ENCODE data around the gene TNN.

The TNN gene

GRCh38 chr1:175150596-175151319 is 83.1 kb downstream of the TNN start:
- DNase-seq: no peak

DNA sequence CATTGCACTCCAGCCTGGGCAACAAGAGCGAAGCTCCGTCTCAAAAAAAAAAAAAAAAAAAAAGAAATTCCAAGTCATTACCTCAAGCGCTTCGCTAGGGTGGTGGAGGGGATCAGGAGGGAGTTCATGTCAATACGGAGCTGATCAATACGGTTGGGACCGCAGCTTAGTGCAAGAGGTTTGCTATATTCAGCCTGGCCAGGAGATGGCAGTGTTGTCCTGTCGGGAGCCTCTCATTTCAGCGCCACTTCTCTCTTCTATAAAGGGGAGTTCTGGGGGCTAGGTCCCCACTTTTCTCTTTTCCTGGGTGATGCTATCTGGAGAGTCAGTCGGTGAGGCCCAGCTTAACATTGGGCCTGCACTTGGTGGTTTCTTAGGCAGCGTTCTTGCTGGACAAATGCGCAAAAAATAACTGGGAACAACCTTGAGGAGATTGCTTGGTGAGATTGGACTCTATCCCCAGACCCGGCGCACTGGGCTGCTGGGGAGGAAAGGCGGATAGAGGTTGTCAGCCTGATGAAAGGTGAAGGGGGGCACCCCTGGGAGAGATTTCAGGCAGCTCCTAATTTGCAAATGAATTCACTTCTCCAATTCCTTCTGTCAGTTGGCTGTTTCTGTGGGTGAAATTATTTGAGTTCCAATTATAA is 84.5 kb downstream of the TNN start:
- DNase-seq: peak; percentile 55 to 71

GRCh38 chr1:175154629-175155472 is 87.2 kb downstream of the TNN start:
- peak; percentile 67 to 71 for DNase-seq

DNA sequence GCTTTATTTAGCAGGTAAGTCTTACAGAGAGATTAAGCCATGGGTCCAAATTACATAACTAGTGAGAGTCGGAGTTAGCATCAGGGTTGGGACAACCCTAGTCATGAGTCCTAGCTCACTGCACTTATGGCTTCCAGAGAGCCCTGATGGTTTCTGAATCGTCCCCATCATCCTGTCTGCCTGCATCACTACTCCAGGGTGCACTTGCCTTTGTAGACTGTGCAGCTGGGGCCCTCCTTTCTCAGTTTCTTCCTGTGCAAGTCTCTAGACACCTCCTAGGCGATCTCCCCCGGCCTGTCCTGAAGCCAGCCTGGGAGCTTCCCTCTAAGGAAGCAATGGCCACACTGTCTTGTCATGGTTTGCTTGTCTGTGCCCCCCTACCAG is 87.8 kb downstream of the TNN start:
- no peak for DNase-seq

DNA sequence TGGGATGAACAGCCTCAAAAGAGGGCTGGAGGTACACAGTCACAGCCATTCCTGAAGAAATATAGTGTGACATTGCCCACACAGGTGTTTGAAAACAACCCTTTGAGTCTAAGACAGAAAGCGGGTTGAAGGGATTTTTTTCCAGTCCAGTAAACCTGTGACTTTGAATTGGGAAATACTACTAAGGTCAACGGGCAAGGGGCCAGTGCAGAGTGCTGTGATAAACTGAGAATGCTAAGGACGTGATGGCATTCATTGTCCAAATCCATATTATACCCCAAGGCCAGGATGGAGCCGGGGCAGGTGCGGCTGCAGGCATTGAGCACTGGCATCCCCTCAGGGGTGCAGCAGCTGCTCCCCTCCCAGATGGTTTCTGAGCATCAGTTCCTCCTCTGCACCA is 88.3 kb downstream of the TNN start:
- DNase-seq: no peak

GRCh38 chr1:175157200-175157599 is 89.6 kb downstream of the TNN start:
- DNase-seq: no peak

GRCh38 chr1:175158170-175158591 is 90.5 kb downstream of the TNN start:
- DNase-seq: no peak

DNA sequence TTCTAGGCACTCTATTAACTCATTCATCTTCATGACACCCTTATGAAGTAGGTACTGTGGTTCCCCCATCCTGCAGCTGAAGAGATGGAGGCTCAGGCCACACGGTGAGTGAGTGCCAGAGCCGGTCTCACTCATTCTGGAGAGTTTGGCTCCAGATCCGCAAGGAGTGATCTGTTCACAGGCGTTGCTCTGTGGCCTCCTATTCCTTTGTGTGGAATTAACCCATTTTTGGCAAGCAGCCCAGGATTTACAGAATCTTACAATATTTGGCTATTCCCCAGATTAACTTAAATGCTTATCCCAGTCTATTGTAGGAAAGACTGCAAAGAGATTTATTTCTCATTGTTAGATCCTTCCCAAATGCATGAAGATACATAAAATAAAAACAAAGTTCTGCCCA is 95.3 kb downstream of the TNN start:
- no peak for DNase-seq

DNA sequence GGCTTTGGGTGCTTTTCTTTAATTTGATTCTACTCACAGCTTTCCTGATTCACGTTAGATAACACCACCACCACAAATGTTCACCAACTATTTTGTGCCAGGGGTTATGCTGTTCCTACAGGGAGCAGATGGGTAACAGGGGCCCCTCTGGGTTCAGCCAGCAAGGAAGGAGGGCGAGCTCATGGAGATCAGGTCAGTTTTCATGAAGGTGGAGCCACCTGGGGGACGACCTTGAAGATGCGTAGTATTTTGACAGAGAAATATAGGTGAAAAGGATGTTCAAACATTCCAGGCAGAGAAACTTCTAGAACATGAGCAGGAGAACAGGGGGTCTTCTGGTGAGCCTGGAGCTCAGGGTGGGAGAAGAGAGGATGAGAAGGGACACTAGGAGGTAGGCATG is 96.1 kb downstream of the TNN start:
- DNase-seq: no peak

GRCh38 chr1:175164751-175165150 is 97.1 kb downstream of the TNN start:
- DNase-seq: no peak

GRCh38 chr1:175166746-175167145 is 99.1 kb downstream of the TNN start:
- DNase-seq: no peak

GRCh38 chr1:175167861-175168260 is 100.2 kb downstream of the TNN start:
- DNase-seq: no peak

DNA sequence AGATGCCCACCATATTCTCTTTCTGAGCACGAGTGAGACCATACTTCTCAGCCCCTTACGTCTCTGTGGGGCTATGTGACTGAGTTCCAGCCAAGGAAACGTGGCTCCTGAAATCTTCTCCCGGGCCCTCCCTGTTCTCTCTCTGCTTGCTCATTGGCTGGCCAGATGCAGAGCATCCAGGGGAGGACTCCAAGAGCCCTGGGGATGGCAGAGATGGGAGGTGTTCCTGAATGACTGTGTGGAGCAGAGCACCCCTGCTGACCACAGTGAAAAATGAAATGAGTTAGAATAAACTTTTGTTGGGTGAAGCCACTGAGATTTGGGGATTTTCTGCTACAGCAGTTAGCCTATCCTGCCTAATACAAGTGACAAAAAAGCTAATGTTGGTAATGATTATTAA is 101.1 kb downstream of the TNN start:
- DNase-seq: no peak

- no peak for DNase-seq
Observed at GRCh38 chr1:175169286-175170018, 101.8 kb downstream of the TNN start.

GRCh38 chr1:175171036-175171913 is 103.6 kb downstream of the TNN start:
- DNase-seq: no peak

DNA sequence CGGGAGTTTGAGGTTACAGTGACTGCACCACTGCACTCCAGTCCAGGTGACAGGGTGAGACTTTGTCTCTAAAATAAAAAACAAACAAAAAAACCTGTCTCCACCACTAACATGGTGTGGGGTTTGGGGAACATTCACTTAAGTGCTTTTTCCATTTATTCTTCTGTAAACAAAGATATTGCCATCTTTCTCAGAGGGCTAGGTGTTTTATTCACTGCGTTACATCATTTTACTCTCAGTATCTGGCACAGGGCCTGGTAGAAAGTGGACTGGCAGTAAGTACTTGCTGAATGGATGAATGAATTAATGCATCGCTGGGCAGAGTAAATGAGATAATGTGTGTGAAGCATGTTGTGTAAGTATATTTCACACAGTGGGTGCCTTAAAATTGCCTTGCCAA is 104.9 kb downstream of the TNN start:
- no peak for DNase-seq

GRCh38 chr1:175173531-175173930 is 105.9 kb downstream of the TNN start:
- no peak for DNase-seq

DNA sequence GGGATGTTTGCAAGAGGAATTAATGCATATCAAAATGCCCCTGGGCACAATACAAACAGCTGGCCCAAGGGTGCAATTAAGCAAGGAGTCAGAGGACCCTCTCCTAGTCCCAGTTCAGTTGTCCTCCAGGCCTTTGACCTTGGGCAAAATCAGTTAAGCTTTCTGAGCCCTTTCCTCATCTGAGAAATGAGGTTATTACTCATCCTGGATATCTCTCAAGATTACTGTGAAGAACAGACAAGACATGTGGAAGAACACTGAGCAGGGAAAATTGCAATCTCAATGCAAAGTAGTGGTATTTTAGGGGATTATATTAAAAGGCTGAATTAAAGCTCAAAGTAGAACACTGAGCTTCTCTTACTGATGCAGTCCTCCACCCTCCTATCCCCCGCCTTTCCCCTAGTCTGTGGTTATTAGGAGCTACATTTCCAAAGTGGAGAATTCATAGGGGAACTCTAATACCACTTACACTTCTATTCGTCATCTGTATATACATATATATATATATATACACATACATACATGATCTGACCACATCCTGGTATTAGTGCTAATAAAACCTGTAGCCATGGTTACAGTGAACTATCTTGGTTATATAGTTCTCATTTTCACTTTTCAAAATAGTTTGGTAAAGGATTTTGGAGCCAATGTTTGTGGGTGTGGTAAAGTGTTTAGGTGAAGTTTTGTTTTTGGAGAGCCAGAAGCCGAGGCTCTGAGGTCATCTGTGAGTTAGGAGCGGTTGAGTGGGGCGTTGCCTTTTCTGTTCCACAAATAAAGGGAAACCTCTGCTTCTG is 106.9 kb downstream of the TNN start:
- DNase-seq: no peak

DNA sequence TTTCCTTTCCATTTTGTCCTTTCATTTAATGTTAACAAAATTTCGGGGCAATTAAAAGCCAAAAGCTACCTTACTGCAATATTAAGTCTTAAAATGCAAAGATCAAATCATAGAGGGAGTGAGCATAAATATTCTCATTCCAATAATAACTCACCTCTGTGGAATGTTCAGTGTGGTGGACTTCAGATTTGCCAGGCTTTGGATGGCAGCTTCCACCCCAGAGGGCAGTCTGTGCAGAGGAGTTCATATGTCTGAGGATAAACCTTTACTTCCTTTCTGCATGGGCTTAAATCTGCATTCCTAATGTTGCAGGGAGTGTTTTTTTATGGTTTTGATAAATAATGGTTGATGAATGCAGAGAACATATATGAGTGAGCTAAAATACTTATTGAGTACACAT is 108.6 kb downstream of the TNN start:
- DNase-seq: no peak

DNA sequence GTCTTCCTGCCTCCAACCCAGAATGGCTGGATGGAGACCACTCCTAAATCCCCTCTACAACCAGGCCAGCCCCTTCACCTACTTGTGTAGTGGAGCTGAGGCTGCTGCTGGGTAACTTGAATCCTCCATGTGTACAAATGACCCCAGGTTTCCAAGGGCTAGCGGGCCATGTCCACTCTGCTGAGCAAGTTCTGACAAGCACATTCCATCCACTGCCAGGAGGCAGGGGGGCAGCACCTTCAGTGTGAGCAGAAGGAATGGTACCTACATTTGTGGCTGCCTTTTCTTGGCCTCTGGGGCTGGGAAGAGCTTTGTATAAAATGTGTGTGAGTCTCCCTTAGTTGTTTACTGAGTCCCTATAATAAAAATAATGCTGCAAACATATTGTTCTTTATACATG is 110.4 kb downstream of the TNN start:
- no peak for DNase-seq

DNA sequence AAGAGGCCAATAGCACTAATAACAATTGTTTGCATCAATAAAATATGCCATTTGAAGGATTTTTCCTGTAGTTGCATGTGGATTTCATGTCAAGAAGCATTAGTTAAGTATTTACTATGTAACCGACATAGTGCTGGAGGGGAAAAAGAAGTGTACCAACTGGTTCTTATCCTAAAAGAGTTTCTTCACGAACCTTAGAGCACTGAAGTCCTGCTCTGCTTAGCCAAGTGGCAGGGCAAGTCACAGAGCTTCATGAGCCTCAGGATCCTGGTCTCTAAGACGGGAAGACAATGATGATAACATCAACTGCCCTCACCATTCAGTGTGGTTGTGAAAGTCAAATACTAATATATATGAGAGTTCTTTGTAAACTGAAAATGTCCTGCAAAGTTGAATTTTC is 110.8 kb downstream of the TNN start:
- DNase-seq: no peak

Measured in stimulated activated CD4-positive, alpha-beta T cell treated with anti-CD3 and anti-CD28 coated beads, Interleukin-4, amount 100 ng/mL, for 4 hours (primary cell).